GM12874 (cell line): ENCODE data around the gene DNAH12.

Experiments used
- TF ChIP-seq, protein P1 (sequence below): IDR thresholded peaks from 2 replicates; pipeline ENCODE4 v1.5.1; 2011; ENCODE audit warnings: low read depth, mild to moderate bottlenecking, control low read depth, low read length, moderate library complexity; ENCODE audit not compliant: insufficient read depth

DNAH12 gene

DNA sequence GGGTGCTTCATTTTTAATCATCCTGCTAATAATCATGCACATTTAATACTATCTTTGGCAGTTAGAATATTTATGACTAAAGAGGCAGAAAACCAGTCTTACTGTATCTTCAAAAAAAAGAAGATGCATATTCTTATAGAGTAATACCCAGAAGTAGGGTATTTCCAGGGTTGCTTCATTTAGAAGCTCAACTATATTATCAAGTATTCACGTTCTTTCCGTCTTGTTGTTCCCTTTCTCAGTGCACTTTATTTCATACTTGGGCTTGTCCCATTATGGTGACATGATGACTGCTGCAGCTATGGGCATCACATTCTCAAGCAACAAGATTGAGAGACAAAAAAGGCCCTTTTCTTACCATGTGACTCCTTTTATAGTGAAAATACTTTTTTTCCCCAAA, 154.9 kb downstream of the DNAH12 start:
- TF ChIP-seq, protein P1, sequence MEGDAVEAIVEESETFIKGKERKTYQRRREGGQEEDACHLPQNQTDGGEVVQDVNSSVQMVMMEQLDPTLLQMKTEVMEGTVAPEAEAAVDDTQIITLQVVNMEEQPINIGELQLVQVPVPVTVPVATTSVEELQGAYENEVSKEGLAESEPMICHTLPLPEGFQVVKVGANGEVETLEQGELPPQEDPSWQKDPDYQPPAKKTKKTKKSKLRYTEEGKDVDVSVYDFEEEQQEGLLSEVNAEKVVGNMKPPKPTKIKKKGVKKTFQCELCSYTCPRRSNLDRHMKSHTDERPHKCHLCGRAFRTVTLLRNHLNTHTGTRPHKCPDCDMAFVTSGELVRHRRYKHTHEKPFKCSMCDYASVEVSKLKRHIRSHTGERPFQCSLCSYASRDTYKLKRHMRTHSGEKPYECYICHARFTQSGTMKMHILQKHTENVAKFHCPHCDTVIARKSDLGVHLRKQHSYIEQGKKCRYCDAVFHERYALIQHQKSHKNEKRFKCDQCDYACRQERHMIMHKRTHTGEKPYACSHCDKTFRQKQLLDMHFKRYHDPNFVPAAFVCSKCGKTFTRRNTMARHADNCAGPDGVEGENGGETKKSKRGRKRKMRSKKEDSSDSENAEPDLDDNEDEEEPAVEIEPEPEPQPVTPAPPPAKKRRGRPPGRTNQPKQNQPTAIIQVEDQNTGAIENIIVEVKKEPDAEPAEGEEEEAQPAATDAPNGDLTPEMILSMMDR = no peak

DNA sequence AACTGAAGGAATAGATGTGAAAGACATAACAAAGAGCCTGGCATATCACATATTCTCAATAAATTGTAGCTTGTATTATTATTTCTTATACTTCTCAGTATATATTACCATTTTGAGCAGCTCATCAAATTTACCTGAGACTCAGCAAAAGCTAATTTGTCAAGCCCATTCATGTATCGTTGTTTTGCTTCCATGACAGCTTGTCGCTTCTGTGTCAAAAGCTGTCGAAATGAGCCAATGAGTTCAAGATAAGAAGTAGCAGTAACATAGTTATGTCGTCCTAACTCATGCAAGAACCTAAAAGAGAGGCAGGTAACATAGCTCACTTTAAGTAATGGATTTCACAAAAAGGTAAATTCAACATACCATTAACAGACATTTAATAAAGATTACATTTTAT, 157.8 kb downstream of the DNAH12 start:
- TF ChIP-seq, protein P1 = no peak

DNA sequence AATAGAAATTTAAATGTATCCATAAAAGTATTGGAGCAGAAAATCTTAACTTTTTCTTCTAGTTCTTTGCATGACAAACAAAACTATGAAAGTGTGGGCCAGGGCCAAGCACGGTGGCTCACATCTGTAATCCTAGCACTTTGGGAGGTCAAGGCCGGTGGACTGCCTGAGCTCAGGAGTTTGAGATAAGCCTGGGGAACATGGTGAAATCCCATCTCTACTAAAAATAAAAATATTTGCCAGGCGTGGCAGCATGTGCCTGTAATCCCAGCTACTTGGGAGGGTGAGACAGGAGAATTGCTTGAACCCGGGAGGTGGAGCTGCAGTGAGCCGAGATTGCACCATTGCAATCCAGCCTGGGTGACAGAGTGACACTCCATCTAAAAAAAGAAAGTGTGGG, 158.6 kb downstream of the DNAH12 start:
- TF ChIP-seq, protein P1 = no peak

DNA sequence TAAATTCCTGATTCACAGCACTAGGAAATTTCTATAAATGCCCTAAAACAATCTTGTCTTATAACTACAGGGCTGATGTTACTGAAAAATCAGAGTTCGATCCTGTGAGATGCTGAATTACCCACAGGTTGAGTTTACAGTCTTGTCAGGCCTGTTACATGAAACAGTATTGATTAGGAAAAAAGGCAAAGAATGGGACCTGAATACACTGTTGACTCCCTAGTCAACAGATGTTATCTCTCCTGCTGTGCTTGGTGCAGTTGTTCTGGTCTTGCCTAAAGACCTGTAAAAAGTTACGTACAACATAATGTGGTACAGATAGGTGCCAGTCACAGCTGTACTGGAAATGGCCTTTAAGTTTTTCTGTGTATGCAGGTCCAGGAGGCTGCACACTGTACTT, 160.3 kb downstream of the DNAH12 start:
- TF ChIP-seq, protein P1 = no peak

DNA sequence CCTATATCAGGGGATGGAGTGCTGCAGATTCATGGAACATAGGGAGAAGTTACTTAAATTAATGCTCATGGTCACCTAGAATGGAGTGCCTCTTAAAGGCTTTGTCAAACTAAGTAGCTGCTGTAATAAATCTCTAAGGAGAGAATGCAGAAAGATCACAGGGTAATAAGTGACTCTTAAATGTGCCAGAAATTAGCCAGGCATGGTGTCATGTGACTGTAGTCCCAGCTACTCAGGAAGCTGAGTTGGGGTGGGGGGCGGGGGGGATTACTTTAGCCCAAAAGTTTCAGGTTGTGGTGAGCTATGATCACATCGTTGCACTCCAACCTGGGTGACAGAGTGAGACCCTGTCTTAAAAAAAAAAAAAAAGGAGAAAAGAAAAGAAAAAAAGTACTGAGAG, 160.7 kb downstream of the DNAH12 start:
- TF ChIP-seq, protein P1 = no peak

DNA sequence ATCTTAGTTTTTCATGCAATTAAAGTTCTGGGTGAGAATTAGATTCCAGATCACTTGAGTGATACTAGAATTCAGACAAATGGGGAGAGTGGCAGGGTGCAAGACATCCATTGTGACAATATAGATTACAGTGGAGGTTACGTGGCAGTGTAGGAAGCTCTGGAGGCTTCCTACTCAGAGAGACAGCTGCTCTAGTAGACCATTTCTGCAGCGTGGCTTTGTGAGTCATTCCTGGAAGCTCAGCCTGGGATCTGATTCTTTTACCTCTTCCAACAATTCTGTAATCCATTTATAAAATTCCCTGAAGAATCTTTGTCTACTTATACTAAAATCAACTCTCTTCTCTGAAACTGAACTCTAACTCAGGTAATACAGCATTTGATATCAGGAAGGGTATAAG, 161.2 kb downstream of the DNAH12 start:
- TF ChIP-seq, protein P1 = no peak

DNA sequence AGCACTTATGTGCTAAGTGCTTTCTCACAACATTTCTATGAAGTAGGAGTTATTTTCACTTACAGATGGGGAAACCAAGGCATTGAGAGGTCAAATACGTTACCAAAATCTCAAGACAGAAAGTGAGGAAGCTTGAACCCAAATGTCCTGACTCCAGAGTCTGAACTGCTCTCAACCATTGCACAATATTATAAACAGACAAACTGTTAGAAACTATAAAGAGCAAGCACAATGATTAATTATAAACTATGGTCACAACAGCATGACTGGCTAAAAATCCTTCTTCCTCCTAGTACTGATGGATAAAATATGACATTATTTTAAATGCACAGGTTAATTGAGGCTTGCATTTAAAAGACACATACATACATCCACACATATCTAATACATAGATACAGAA, 173.8 kb downstream of the DNAH12 start:
- TF ChIP-seq, protein P1 = no peak

DNA sequence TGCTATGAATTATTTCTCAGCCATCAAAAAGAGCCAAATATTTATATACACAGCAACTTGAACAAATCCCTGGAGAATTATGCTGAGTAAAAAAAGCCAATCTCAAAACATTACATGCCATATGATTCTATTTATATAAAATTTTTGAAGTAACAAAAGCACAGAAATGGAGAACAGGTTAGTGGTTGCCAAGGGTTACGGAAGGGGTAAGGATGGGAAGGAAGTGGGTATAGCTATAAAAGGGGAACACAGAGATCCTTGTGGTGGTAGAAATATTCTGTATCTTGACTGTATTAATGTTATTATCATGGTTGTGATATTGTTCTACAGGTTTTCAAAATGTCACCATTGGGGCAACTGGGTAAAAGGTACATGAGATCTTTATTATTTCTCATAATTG, 189.4 kb downstream of the DNAH12 start:
- TF ChIP-seq, protein P1 = no peak
